GM13977 (cell line): ENCODE data around the gene DAO.
A peak's percentile ranks its signal among the peaks of the same experiment; 100 is the strongest.

Source experiments
- DNase-seq: peaks from one replicate; pipeline ENCODE4 v3.0.0; 2012; ENCODE audit warnings: low spot score
- in situ Hi-C: fragments of 300-500 bp; cut with MboI; formaldehyde crosslinking; loops from one replicate; pipeline ENCODE4 v1.12.0; 2022; ENCODE audit warnings: low sequenced_read_pairs, low pct_unique_long_range_greater_than_20kb, mixed read lengths, inconsistent platforms; ENCODE audit not compliant: unreplicated experiment
- TF ChIP-seq, protein P1 (sequence below): IDR thresholded peaks from 2 replicates; pipeline ENCODE4 v1.5.1; 2012; ENCODE audit warnings: mild to moderate bottlenecking, control low read depth; ENCODE audit not compliant: insufficient read depth; ENCODE audit errors: extremely low read depth, missing control alignments

DAO gene

DNA sequence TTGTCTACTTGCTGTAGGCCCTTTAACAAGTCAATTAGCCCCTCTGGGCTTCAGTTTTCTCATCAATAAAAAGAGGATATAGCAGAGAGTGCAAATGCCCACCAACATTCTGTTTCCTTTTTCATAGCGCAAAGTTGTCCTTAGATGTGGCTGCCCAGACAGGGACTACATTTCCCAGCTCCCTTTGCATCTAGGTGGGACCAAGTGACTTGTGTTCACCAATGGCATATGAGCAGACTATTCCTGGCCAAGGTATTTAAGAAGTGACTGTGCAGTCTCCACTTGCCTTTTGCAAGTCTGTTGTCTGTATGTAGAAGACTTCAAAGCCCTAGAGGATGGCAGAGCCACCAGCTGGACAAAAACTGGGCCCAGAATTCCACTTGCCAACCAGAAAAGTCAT lies 59.7 kb downstream of the DAO start:
- in situ Hi-C loops, result no loop called here
- TF ChIP-seq, protein P1, sequence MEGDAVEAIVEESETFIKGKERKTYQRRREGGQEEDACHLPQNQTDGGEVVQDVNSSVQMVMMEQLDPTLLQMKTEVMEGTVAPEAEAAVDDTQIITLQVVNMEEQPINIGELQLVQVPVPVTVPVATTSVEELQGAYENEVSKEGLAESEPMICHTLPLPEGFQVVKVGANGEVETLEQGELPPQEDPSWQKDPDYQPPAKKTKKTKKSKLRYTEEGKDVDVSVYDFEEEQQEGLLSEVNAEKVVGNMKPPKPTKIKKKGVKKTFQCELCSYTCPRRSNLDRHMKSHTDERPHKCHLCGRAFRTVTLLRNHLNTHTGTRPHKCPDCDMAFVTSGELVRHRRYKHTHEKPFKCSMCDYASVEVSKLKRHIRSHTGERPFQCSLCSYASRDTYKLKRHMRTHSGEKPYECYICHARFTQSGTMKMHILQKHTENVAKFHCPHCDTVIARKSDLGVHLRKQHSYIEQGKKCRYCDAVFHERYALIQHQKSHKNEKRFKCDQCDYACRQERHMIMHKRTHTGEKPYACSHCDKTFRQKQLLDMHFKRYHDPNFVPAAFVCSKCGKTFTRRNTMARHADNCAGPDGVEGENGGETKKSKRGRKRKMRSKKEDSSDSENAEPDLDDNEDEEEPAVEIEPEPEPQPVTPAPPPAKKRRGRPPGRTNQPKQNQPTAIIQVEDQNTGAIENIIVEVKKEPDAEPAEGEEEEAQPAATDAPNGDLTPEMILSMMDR, result no peak
- peak; percentile 31 for DNase-seq

DNA sequence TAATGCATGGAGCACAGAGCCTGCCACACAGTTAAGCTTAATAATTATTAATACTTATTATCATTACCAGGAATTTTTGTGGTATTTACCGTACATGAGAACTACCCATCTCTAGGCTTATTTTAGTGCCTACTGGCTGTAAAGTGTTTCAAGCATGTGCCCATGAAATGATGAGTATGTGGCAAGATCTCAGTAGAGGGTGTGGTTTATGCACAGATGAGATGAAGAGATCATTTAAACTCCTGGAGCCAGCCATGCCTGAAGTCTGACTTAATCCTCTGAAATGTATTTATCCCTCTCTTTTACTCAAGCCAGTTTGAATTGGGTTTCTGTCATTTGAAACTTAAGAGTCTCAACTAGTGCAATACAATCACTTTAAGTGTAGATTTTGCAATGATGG lies 60.2 kb downstream of the DAO start:
- DNase-seq, result no peak
- in situ Hi-C loops, result no loop called here
- TF ChIP-seq, protein P1, result no peak

DNA sequence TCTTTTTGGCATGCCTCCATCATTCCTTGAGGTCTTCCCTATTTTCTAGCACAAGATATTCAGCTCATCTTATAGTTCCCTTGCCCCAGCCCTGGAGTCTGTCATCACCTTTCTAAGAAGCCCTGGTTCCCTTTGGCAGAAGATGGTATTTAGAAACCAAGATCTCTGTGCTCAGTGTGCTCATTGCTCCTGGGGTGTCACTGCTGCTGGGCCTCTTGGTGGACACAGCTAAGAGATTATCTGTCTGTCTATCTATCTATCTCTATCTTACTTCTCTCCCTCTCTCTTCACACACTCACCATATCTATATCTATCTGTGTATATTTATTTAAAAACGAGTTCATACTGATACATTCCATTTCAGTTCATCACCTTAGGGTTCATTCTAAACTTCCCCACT lies 67.2 kb downstream of the DAO start:
- no peak for DNase-seq
- in situ Hi-C loops, result no loop called here
- TF ChIP-seq, protein P1, result no peak

DNA sequence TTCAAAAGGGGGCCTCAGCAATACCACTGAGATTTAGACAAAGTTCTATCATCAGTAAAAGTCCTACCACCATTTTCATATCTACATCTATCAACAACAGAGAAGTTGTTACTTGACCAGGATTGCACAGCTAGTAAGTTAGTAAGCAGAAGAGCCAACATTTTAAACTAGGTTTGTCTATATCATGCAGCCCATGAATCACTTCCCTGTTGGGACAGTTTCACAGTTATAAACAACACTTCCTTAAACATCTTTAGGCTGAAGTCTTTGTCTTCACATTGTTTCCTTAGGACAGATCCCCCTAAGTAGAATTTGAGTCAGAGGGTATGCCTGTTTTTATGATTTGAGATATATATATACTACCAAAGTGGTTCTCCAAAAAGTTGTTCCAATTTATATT lies 68.5 kb downstream of the DAO start:
- in situ Hi-C loops, result no loop called here
- no peak for DNase-seq
- TF ChIP-seq, protein P1, result no peak

DNA sequence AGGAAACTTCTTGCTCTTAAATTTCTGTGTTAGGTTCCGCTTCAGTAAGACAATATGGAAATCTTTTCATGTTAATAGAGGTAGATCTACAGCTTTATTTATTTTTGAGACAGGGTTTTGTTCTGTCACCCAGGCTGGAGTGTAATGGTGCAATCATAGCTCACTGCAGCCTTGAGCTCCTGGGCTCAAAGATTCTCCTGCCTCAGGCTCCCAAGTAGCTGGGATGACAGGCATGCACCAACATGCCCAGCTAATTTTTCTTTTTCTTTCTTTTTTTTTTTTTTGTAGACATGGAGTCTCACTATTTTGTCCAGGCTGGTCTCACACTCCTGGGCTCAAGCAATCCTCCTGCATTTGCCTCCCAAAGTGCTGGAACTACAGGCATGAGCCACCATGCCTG lies 70.1 kb downstream of the DAO start:
- TF ChIP-seq, protein P1, result no peak
- in situ Hi-C loops, result loop anchor here (10.0 kb wide), 1 partner anchor 145 kb away; no protein-coding TSS in a partner anchor
- DNase-seq, result no peak
